ENCODE results near the gene CCDC102B.

Gene CCDC102B

GRCh38 chr18:69097349-69097748, 299.5 kb downstream of the CCDC102B start:
- no peak for DNase-seq

GRCh38 chr18:69102959-69103358, 305.1 kb downstream of the CCDC102B start:
- DNase-seq = no peak

Data from midbrain (tissue), 1 donor.